Thyroid gland (tissue), 4 donors: Measurements from ENCODE around the gene UBE2I.

ENCODE experiments used
- POLR2A ChIP-seq, 2 donors: fragments of 450-650 bp; IDR thresholded peaks; one replicate each; pipeline ENCODE4 v1.6.1; 2017; ENCODE audit warnings: antibody characterized with exemption in 2 of 2, mild to moderate bottlenecking in 2 of 2, moderate library complexity in 1 of 2
- TF ChIP-seq, protein P1 (sequence below), 6 experiments: fragments of 200-600 bp in 3 of 6; fragments of 450-650 bp in 3 of 6; sonication (generic) in 3 of 6; IDR thresholded peaks; one replicate each; pipeline ENCODE4 v1.5.1; 2016 to 2019; ENCODE audit warnings: antibody characterized with exemption in 6 of 6, mild to moderate bottlenecking in 2 of 6, inconsistent platforms in 1 of 6, moderate library complexity in 1 of 6

- TF ChIP-seq, protein P1, sequence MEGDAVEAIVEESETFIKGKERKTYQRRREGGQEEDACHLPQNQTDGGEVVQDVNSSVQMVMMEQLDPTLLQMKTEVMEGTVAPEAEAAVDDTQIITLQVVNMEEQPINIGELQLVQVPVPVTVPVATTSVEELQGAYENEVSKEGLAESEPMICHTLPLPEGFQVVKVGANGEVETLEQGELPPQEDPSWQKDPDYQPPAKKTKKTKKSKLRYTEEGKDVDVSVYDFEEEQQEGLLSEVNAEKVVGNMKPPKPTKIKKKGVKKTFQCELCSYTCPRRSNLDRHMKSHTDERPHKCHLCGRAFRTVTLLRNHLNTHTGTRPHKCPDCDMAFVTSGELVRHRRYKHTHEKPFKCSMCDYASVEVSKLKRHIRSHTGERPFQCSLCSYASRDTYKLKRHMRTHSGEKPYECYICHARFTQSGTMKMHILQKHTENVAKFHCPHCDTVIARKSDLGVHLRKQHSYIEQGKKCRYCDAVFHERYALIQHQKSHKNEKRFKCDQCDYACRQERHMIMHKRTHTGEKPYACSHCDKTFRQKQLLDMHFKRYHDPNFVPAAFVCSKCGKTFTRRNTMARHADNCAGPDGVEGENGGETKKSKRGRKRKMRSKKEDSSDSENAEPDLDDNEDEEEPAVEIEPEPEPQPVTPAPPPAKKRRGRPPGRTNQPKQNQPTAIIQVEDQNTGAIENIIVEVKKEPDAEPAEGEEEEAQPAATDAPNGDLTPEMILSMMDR (IDR thresholded peaks at IDR 0.05): no peak
- no peak for TF ChIP-seq POLR2A (IDR thresholded peaks at IDR 0.05)
These were observed 16.4 kb downstream of the UBE2I start for GRCh38 chr16:1325673-1326371.
